ENCODE data around the gene CARS2.

- TF ChIP-seq CTCF (IDR thresholded peaks at IDR 0.05; ENCODE audit: insufficient read depth, low read length, poor library complexity, severe bottlenecking) (no peak), EZH2phosphoT487 (conservative IDR thresholded peaks at IDR 0.05; ENCODE audit: low read length) (no peak)
These were observed 66.0 kb downstream of the CARS2 start for GRCh38 chr13:110639935-110640334.
